DND-41 (cell line): ENCODE data around the gene ITSN1.

ENCODE experiments used
- EZH2 ChIP-seq: IDR thresholded peaks from 3 replicates; pipeline ENCODE4 v1.6.1; 2012; ENCODE audit warnings: borderline replicate concordance, low read depth, mild to moderate bottlenecking, moderate library complexity, low read length, inconsistent platforms; ENCODE audit not compliant: severe bottlenecking
- TF ChIP-seq, protein P1 (sequence below): IDR thresholded peaks from 2 replicates; pipeline ENCODE4 v1.5.1; 2012; ENCODE audit warnings: borderline replicate concordance, low read length, moderate library complexity, mild to moderate bottlenecking; ENCODE audit not compliant: poor library complexity, severe bottlenecking; ENCODE audit errors: extremely low read depth

DNA sequence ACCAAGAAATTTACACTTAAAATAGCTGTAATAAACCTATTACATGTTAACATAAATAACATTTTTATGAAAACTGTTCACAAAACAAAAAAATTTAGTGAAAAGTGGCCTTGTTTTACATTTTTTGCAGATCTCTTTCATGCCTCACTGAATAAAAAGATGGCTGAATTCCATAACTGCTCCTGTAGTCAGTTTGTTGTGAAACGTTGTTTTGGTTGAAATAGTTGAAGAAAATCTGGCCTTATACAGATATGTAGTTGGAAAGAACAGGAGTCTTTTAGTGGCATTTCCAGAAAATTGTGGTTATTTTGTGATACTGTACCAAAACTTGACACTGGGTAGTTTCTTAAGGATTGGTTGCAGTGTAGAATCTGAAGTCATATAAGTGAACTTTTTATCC is 18.1 kb downstream of the ITSN1 start:
- no peak for TF ChIP-seq EZH2
- TF ChIP-seq, protein P1, sequence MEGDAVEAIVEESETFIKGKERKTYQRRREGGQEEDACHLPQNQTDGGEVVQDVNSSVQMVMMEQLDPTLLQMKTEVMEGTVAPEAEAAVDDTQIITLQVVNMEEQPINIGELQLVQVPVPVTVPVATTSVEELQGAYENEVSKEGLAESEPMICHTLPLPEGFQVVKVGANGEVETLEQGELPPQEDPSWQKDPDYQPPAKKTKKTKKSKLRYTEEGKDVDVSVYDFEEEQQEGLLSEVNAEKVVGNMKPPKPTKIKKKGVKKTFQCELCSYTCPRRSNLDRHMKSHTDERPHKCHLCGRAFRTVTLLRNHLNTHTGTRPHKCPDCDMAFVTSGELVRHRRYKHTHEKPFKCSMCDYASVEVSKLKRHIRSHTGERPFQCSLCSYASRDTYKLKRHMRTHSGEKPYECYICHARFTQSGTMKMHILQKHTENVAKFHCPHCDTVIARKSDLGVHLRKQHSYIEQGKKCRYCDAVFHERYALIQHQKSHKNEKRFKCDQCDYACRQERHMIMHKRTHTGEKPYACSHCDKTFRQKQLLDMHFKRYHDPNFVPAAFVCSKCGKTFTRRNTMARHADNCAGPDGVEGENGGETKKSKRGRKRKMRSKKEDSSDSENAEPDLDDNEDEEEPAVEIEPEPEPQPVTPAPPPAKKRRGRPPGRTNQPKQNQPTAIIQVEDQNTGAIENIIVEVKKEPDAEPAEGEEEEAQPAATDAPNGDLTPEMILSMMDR: no peak
